ENCODE data around the gene PHC1.

The PHC1 gene

DNA sequence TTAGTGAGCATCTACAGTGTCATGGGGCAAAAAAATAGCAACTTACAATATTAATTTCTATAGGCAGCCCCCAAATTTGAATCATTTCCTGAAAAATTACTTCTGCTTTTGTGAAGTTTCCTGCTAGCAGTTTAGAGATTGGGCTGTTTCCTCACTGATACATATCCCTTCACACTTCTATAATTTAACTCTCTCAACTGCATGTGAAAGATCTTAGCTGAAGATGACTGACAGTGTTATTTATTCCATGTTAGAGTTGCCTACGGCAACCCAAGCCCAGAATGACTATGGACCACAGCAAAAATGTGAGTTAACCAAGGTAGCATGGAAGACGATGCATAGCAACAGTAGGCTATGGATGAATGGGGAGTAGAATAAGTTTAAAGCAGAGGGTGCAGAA lies 75.1 kb downstream of the PHC1 start, which contains the start of gene KLRG1:
Gene KLRG1 (plus strand): TSS at position 134 of the 400 bp plus-strand sequence. CDS start 90 bp downstream, at position 224.
- H3K9me3 Mint-ChIP-seq = no peaks in the 10 kb centered on the region
- H3K27ac Mint-ChIP-seq = peak within 1 kb of the TSS; percentile 59
- H3K4me1 Mint-ChIP-seq (ENCODE audit: low read depth) = peaks cover 67% of the 10 kb centered on the region
- no peaks in the 10 kb centered on the region for H3K27me3 Mint-ChIP-seq
- no peak for DNase-seq
- no peaks in the 10 kb centered on the region for H3K36me3 Mint-ChIP-seq (ENCODE audit: low read depth)
- peak within 1 kb of the TSS; percentile 51 for H3K4me3 Mint-ChIP-seq

Measured in activated T-cell treated with anti-CD3 and anti-CD28 coated beads, Interleukin-2, amount 50 U/mL, for 24 hours (primary cell).